Loucy (cell line): ENCODE results near the gene BFAR.
"Not testable (repeated sequence)": the region's sequence is repeated elsewhere in the genome, so short reads cannot be mapped to it uniquely, and the experiment has no call there.

ENCODE experiments used
- H2AFZ ChIP-seq: fragments of 200-600 bp; sonication (generic); 2 replicates; pipeline ENCODE4 v1.6.0; 2016; ENCODE audit warnings: antibody characterized with exemption, mild to moderate bottlenecking, low read length, moderate library complexity
- H3F3A ChIP-seq: fragments of 200-600 bp; 2 replicates; pipeline ENCODE4 v1.6.0; 2016; ENCODE audit warnings: antibody characterized with exemption, low read depth, mild to moderate bottlenecking
- H3K27me3 ChIP-seq: fragments of 200-600 bp; sonication (generic); 2 replicates; pipeline ENCODE4 v1.6.1; 2014; ENCODE audit warnings: low read length, mild to moderate bottlenecking; ENCODE audit not compliant: insufficient read depth, poor library complexity, severe bottlenecking
- H3K36me3 ChIP-seq: fragments of 200-600 bp; sonication (generic); 2 replicates; pipeline ENCODE4 v1.6.1; 2016; ENCODE audit warnings: low read length; ENCODE audit not compliant: insufficient read depth
- H3K4me1 ChIP-seq: fragments of 200-600 bp; sonication (generic); 2 replicates; pipeline ENCODE4 v1.5.1; 2014; ENCODE audit warnings: low read length, mild to moderate bottlenecking; ENCODE audit not compliant: insufficient read depth, poor library complexity, severe bottlenecking
- H3K4me2 ChIP-seq: fragments of 200-600 bp; sonication (generic); 2 replicates; pipeline ENCODE4 v1.6.0; 2014; ENCODE audit warnings: antibody characterized with exemption, low read length, low read depth, mild to moderate bottlenecking; ENCODE audit not compliant: poor library complexity, severe bottlenecking
- H3K4me3 ChIP-seq: fragments of 200-600 bp; sonication (generic); 2 replicates; pipeline ENCODE4 v1.5.1; 2014; ENCODE audit warnings: low read length, mild to moderate bottlenecking, mixed read lengths; ENCODE audit not compliant: poor library complexity, severe bottlenecking
- H3K79me2 ChIP-seq: fragments of 200-600 bp; sonication (generic); 2 replicates; pipeline ENCODE4 v1.6.1; 2014; ENCODE audit warnings: low read length; ENCODE audit not compliant: insufficient read depth
- H3K9ac ChIP-seq: fragments of 200-600 bp; sonication (generic); 2 replicates; pipeline ENCODE4 v1.6.0; 2014; ENCODE audit warnings: mild to moderate bottlenecking, low read depth, low read length, moderate library complexity; ENCODE audit not compliant: poor library complexity, severe bottlenecking
- H3K9me2 ChIP-seq: fragments of 200-600 bp; sonication (generic); replicated peaks from 2 replicates; pipeline ENCODE4 v1.6.1; 2016; ENCODE audit warnings: low read depth, low read length, mixed read lengths
- H3K9me3 ChIP-seq: fragments of 200-600 bp; sonication (generic); 2 replicates; pipeline ENCODE4 v1.6.1; 2014; ENCODE audit warnings: mild to moderate bottlenecking, antibody characterized with exemption, low read length, low read depth; ENCODE audit not compliant: insufficient read depth
- H4K20me1 ChIP-seq: fragments of 200-600 bp; sonication (generic); 2 replicates; pipeline ENCODE4 v1.6.0; 2014; ENCODE audit warnings: antibody characterized with exemption, low read length, mild to moderate bottlenecking; ENCODE audit not compliant: insufficient read depth, poor library complexity, severe bottlenecking
- CTCF ChIP-seq: fragments of 200-600 bp; sonication (generic); conservative IDR thresholded peaks from 2 replicates; pipeline ENCODE4 v1.5.1; 2014; ENCODE audit warnings: mild to moderate bottlenecking, antibody characterized with exemption, low read length
- EZH2phosphoT487 ChIP-seq: fragments of 200-600 bp; IDR thresholded peaks from 2 replicates; pipeline ENCODE4 v1.6.1; 2018; ENCODE audit warnings: antibody characterized with exemption, mild to moderate bottlenecking, moderate library complexity, borderline replicate concordance

Gene BFAR

GRCh38 chr16:14678748-14679497 lies 46.2 kb downstream of the BFAR start:
- Histone ChIP-seq H3K79me2 (no peaks in the 10 kb centered on the region), H3K9me2 (no peaks in the 10 kb centered on the region), H3K9ac (no peak overlapping the region), H2AFZ (no peak overlapping the region), H3K27me3 (no peaks in the 10 kb centered on the region), H3K4me2 (no peak overlapping the region), H4K20me1 (no peaks in the 10 kb centered on the region), H3K4me3 (no peak overlapping the region), H3K4me1 (no peaks in the 10 kb centered on the region), H3K9me3 (no peaks in the 10 kb centered on the region), H3F3A (no peaks in the 10 kb centered on the region), H3K36me3 (no peaks in the 10 kb centered on the region)
- TF ChIP-seq EZH2phosphoT487 (no peak), CTCF (no peak)

GRCh38 chr16:14680396-14680795 lies 47.6 kb downstream of the BFAR start:
- not testable (repeated sequence) for H4K20me1 ChIP-seq, H2AFZ ChIP-seq, H3K4me1 ChIP-seq, H3F3A ChIP-seq, H3K9me3 ChIP-seq, H3K79me2 ChIP-seq, H3K4me2 ChIP-seq, H3K9ac ChIP-seq, H3K9me2 ChIP-seq, H3K36me3 ChIP-seq, H3K27me3 ChIP-seq, H3K4me3 ChIP-seq

- Histone ChIP-seq H3K79me2 (no peaks in the 10 kb centered on the region), H3F3A (no peaks in the 10 kb centered on the region), H4K20me1 (no peaks in the 10 kb centered on the region), H3K27me3 (no peaks in the 10 kb centered on the region), H3K4me3 (no peak overlapping the region), H2AFZ (no peak overlapping the region), H3K36me3 (no peaks in the 10 kb centered on the region), H3K9me2 (no peaks in the 10 kb centered on the region), H3K4me2 (no peak overlapping the region), H3K9me3 (no peaks in the 10 kb centered on the region), H3K9ac (no peak overlapping the region), H3K4me1 (no peaks in the 10 kb centered on the region)
- no peak for TF ChIP-seq EZH2phosphoT487
- no peak for TF ChIP-seq CTCF
These were observed 48.4 kb downstream of the BFAR start for GRCh38 chr16:14681115-14681514.

GRCh38 chr16:14682121-14682520 lies 49.4 kb downstream of the BFAR start:
- no peaks in the 10 kb centered on the region for H3K9me3 ChIP-seq
- H3K36me3 ChIP-seq = no peaks in the 10 kb centered on the region
- H3K4me1 ChIP-seq = no peaks in the 10 kb centered on the region
- no peaks in the 10 kb centered on the region for H3K9me2 ChIP-seq
- no peak overlapping the region for H3K4me3 ChIP-seq
- no peaks in the 10 kb centered on the region for H3K79me2 ChIP-seq
- H3F3A ChIP-seq = no peaks in the 10 kb centered on the region
- no peak overlapping the region for H2AFZ ChIP-seq
- TF ChIP-seq EZH2phosphoT487 = no peak
- TF ChIP-seq CTCF = no peak
- no peaks in the 10 kb centered on the region for H4K20me1 ChIP-seq
- H3K9ac ChIP-seq = no peak overlapping the region
- no peaks in the 10 kb centered on the region for H3K27me3 ChIP-seq
- H3K4me2 ChIP-seq = no peak overlapping the region

- H3K79me2 ChIP-seq, H3K4me3 ChIP-seq, H3K27me3 ChIP-seq, H3F3A ChIP-seq, H2AFZ ChIP-seq, H3K9ac ChIP-seq, H3K4me1 ChIP-seq, H4K20me1 ChIP-seq, H3K9me2 ChIP-seq, H3K9me3 ChIP-seq, H3K4me2 ChIP-seq, H3K36me3 ChIP-seq: not testable (repeated sequence)
These were observed 53.4 kb downstream of the BFAR start for GRCh38 chr16:14685870-14686793.
